ENCODE results near the gene YKT6.

- TF ChIP-seq CTCF (IDR thresholded peaks at IDR 0.05) (no peak), POLR2A (IDR thresholded peaks at IDR 0.05) (no peak)
Observed at GRCh38 chr7:44216019-44216418, 15.2 kb downstream of the YKT6 start.

Measured in testis (tissue), 2 donors.